Fibroblast of skin of right quadriceps (primary cell): ENCODE measurements around the gene SLC36A4.
"Not testable (repeated sequence)": the region's sequence is repeated elsewhere in the genome, so short reads cannot be mapped to it uniquely, and the experiment has no call there.

Experiments used
- DNase-seq: peaks from one replicate; pipeline ENCODE4 v3.0.0-alpha.2; 2013

Gene SLC36A4

DNA sequence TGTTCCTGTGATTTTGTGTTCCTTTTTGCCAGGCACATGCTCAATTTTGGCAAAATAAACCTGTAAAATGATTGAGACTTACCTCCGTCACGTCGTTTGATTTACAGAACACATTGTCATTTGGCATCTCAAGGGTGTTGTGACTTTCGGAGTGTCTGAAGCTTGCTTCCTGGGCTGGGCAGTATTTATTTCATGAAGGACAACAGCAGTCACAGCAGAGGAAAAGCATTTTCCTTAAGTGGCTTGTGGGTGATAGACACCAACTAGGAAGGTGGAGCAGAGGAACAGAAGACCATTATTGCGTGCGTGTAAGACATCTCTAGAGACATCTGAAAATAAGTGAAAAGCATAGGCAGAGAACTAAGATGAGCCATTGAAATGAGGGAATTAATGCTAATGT is 80.2 kb downstream of the SLC36A4 start:
- DNase-seq, result no peak

DNA sequence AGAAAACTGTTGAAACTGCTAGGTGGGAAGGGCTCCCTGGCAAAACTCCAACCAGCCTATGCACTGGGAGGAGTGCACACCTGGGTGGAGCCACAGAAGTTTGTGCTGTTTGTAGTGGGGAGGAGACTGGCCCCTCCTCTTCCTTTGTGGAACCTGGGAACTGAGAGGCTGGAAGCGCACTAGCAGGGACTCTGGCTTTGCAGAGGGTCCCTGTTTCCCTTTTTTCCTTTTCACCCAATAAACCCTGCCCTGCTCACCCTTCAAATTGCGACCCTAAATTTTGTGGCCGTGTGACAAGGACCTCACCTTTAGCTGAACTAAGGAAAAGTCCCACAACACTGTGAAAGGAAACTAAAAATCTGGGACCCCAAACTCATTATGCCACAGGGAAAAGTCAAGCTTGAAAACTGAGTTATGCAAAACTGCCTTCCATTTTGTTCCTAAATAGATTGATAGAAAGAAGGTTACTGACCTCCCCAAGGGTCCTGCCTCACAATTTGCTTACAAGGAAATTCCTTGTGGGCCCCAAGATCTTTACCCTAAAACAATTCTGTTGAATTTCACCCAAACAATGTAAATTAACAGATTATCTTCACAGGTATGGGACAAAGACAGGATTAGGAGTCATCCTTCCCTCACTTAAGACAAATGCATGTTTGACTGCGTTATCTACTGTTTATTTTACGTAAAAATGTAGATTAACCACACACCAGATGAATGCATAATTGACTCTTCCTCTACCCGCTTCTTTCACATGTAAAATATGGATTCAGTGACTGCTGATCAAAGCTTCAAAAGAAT is 81.0 kb downstream of the SLC36A4 start:
- DNase-seq, result no peak

DNA sequence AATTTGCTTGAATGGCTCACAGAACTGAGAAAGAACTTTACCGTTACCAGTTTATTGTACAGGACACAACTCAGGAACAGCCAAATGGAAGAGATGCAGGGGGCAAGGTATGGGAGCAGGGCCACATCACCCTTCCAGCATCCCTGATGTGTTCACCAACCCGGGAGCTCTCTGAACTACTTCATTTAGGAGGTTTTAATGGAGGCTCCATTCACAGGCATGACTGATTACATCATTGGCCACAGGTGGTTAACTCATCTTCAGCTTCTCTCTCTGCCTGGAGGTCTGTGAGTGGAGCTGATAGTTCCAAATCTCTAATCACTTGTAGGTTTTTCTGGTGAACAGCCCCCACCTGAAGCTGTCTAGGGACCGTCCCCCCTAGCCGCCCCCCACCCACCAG is 83.5 kb downstream of the SLC36A4 start:
- DNase-seq, result no peak

DNA sequence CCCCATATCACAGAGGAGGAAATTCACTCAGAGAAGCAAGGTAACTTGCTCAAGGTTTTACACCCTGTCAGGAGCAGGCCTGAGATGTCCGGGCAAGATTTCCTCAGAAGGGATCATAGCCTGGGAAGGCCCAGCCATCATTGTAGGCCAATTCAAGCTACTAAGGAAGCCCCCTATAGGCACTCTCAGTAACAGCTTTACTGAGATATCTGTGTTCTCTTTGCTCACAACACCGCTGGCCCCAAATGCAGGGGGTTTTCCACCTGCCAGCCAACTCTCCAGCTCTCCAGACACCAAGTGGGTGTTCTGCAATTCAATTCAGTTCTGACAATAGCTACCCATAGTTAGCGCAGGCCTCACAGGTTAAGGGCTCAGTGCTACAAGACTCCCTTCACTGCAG is 84.0 kb downstream of the SLC36A4 start:
- no peak for DNase-seq

DNA sequence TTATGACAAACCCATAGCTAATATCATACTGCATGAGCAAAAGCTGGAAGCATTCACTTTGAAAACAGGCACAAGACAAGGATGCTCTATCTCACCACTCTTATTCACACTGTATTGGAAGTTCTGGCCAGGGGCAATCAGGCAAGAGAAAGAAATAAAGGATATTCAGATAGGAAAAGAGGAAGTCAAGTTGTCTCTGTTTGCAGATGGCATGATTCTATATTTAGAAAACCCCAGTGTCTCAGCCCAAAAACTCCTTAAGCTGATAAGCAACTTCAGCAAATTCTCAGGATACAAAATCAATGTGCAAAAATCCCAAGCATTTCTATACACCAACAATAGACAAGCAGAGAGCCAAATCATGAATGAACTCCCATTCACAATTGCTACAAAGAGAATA is 86.6 kb downstream of the SLC36A4 start:
- DNase-seq, result not testable (repeated sequence)

DNA sequence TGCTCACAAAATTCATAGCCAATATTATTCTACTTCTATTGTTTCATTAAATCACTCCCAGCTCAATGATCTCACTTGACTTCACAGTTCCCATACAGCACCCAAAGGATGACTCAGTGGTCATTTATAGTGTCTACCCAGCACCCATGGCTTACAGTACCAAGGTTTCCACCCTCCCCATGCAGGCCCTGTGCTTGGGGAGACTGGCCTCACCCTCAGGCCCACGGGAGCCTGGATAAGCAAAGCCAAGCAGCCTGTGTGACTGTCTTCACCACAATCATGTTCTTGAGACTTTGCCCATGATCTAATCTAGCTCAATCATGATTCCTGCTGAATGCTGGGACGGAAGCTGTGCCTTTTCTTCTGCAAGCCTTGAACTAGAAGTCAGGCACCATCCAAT is 97.6 kb downstream of the SLC36A4 start:
- no peak for DNase-seq

DNA sequence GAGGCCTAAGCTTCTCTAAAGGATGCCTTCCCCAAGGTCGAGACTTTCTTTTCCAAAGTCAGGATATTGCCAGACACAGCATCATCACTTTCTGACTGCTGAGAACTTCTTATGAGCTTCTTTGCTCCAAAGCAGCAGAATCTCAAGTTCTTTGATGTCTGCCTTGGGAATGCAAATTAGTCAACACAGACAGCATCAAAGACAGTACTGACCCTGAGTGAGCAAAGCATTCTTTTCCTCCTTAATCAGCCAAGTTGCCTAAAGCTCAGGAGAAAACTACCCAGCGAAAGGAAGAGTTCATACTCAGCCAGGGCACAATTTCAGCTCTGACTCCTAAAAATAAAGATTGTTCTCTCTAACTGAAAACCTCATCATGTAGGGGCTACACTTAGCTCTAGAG is 98.0 kb downstream of the SLC36A4 start:
- peak; percentile 3 for DNase-seq
